Sigmoid colon (tissue), 4 donors: Measurements from ENCODE around the gene DAPK1.

ENCODE experiments used
- POLR2AphosphoS5 ChIP-seq, 4 donors: sonication (generic); formaldehyde crosslinking; IDR thresholded peaks; one replicate each; pipeline ENCODE4 v1.6.1; 2017; ENCODE audit warnings: antibody characterized with exemption in 4 of 4
- TF ChIP-seq, protein P1 (sequence below), 4 experiments: fragments of 450-650 bp in 3 of 4; fragments of 200-600 bp in 1 of 4; IDR thresholded peaks; one replicate each; pipeline ENCODE4 v1.5.1; 2016 to 2019; ENCODE audit warnings: antibody characterized with exemption in 4 of 4, mild to moderate bottlenecking in 3 of 4, moderate library complexity in 2 of 4

- TF ChIP-seq POLR2AphosphoS5 (IDR thresholded peaks at IDR 0.05), result no peak
- TF ChIP-seq, protein P1, sequence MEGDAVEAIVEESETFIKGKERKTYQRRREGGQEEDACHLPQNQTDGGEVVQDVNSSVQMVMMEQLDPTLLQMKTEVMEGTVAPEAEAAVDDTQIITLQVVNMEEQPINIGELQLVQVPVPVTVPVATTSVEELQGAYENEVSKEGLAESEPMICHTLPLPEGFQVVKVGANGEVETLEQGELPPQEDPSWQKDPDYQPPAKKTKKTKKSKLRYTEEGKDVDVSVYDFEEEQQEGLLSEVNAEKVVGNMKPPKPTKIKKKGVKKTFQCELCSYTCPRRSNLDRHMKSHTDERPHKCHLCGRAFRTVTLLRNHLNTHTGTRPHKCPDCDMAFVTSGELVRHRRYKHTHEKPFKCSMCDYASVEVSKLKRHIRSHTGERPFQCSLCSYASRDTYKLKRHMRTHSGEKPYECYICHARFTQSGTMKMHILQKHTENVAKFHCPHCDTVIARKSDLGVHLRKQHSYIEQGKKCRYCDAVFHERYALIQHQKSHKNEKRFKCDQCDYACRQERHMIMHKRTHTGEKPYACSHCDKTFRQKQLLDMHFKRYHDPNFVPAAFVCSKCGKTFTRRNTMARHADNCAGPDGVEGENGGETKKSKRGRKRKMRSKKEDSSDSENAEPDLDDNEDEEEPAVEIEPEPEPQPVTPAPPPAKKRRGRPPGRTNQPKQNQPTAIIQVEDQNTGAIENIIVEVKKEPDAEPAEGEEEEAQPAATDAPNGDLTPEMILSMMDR (IDR thresholded peaks at IDR 0.05), result no peak
Measured at GRCh38 chr9:87525546-87526303, 28.1 kb downstream of the DAPK1 start.
